ENCODE data around the gene SFTPB.

SFTPB gene

DNA sequence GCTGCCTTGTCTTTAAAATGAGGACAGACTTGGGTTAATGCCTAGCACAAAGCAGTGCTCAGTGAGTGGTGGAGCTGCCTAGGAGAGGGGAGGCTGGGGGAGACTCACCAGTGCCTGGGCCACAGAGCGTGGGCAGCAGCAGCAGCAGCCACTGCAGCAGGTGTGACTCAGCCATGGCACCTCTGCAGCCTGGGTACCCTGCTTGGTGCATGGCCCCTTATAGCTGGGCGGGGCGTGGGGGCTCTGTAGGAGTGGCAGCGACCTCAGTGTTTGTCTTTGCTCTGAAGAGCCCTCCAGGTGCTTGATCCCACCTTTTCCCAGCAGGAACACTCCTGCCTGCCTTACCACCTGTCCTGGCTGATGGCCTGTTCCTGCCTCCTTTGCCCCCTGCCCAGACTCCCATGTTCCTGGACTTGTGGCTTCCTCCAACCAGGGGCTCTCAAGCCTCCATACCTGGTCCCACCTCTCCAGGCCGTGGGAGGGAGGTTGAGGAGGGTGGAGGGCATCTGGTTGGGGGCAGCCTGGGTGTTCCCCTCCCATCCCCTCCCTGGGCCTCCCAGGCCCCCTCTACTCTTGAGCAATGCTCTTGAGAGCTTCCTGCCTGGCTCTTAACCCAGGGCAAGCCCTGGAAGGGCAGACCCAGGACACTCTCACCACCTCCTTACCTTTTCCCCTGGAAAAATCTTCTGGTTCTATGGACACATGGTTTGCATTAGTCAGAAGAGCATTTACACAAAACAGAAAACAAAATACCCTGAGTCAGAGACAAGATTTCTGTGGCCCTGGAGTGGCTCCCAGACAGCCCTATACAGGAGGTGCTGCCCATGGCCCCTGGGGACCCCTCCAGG, at the start of gene SFTPB:
Gene SFTPB (minus strand): TSS at position 191 of the 848 bp plus-strand sequence. CDS start 16 bp downstream, at position 175.
- TF ChIP-seq, protein P1, sequence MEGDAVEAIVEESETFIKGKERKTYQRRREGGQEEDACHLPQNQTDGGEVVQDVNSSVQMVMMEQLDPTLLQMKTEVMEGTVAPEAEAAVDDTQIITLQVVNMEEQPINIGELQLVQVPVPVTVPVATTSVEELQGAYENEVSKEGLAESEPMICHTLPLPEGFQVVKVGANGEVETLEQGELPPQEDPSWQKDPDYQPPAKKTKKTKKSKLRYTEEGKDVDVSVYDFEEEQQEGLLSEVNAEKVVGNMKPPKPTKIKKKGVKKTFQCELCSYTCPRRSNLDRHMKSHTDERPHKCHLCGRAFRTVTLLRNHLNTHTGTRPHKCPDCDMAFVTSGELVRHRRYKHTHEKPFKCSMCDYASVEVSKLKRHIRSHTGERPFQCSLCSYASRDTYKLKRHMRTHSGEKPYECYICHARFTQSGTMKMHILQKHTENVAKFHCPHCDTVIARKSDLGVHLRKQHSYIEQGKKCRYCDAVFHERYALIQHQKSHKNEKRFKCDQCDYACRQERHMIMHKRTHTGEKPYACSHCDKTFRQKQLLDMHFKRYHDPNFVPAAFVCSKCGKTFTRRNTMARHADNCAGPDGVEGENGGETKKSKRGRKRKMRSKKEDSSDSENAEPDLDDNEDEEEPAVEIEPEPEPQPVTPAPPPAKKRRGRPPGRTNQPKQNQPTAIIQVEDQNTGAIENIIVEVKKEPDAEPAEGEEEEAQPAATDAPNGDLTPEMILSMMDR (IDR thresholded peaks at IDR 0.05): no peak

GRCh38 chr2:85717308-85718008, 49.5 kb upstream of the SFTPB start:
- TF ChIP-seq, protein P1 (IDR thresholded peaks at IDR 0.05): no peak

GRCh38 chr2:85716346-85716914, 48.4 kb upstream of the SFTPB start:
- TF ChIP-seq, protein P1 (IDR thresholded peaks at IDR 0.05): no peak

GRCh38 chr2:85714841-85715240, 46.8 kb upstream of the SFTPB start:
- TF ChIP-seq, protein P1 (IDR thresholded peaks at IDR 0.05): no peak

GRCh38 chr2:85713836-85714235, 45.8 kb upstream of the SFTPB start:
- TF ChIP-seq, protein P1 (IDR thresholded peaks at IDR 0.05): no peak

DNA sequence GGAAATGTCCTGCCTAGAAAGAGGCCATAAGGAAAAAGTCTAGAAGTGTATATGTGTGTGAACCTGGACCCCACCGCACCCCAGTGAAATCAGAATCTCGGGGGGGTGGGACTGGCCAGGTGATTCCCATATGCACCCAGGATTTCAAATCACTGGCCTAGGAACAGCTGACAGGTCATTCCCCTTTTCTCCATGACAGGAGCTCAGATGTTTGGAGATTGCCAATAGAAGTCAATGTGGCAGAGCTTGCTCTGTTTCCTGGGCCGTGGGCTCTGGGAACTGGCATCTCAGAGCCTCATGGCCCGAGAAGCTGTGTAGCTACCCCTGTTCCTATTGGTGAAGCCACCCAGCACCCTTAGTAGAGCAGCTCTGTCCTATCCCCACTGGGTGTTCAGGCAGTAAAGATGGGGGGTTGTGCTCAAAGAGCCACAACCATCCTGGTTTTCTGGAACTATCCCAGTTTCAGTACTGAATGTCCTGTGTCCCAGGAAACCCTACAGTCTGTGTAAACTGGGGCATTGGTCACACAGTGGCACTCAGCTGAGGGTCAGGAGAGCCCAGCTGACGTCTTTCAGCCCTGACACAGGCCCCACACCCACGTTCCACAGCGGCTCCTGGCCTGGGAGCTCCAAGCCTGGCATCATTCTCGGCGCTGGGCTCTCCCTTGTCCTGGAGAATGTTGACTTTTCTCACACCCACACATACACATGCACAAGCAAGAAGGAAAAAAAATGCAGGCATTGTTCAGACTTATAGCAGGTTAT, 45.0 kb upstream of the SFTPB start:
- TF ChIP-seq, protein P1 (IDR thresholded peaks at IDR 0.05): no peak

- TF ChIP-seq, protein P1 (IDR thresholded peaks at IDR 0.05): no peak
Observed at GRCh38 chr2:85712336-85712735, 44.3 kb upstream of the SFTPB start.

Data from LNCAP (cell line).